GM19240 (cell line): ENCODE data around the gene LONP1.
"Not testable (repeated sequence)": the region's sequence is repeated elsewhere in the genome, so short reads cannot be mapped to it uniquely, and the experiment has no call there.

Source experiments
- DNase-seq: peaks from one replicate; pipeline ENCODE4 v3.0.0; 2011; ENCODE audit warnings: low spot score; ENCODE audit not compliant: insufficient read length

LONP1 gene

DNA sequence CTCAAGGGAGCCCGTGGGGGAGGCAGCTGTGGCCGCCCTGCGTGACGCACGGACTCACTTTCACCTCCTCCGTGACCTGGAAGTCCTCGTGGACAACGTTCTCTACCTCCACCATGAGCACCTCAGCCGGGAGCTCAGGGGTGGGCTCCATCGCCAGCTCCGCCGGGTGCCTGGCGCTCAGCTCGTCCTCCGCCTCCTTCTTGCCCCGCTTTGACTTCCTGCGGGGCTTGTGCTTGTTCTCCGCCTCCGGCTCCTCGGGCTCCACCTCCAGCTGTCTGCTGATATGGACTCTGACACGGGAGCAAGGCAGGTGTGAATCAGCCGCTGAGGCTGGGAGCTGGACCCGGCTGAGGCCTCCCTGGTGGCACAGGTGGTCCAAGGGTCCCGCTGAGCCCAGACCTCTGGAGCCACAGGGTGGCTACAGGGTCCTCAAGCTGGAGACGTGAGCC lies 8.2 kb downstream of the LONP1 start:
- DNase-seq = no peak

- no peak for DNase-seq
Measured at GRCh38 chr19:5711025-5711424, 8.9 kb downstream of the LONP1 start.

DNA sequence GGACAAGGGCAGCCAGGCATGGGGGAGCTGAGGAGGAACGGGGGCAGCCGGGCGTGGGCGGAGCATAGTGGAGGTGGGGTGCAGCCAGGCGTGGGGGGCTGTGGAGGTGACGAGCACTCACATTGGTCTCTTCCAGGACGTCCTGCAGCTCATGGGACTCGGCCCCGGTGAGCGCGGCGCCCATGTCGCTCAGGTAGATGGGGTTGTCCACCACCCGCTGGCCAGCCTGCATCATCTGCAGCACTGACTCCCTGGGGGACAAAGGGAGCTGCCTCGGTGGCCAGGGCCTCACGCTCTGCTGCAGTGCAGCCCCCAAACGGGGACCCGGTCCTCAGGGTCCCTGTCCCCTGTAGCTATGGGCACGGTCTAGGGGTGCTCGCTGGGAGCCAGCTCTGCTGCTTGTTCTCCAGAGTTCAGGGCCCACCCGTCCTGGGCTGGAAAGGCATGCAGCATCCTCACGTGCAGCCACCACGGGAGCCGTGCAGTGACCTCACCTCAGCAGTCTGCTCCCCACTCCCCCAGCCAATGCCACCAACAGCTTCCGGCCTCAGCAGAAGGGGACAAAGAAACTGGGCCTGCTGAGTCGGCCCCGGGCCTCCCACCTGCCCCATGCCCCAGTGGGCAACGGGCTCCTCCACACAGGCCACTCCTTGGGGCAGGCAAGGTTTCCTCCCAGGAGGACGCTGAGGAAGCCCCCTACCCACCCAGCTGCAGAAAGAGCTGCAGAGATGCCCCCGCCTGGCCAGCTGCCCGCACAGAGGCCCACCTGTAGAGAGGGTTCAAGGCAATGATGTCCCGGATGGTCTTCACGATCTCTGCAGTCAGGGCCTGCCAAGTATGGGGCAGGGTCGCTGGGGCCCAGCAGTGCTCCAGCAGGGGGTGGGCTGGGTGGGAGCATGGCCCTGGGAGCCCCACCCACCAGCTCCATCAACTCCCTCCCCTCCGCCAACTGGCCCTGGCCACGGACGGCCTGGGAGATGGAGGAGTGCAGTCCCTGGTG lies 12.1 kb downstream of the LONP1 start:
- no peak for DNase-seq

GRCh38 chr19:5706876-5707573 lies 12.9 kb downstream of the LONP1 start:
- DNase-seq = no peak

- no peak for DNase-seq
Measured at GRCh38 chr19:5705552-5705951, 14.4 kb downstream of the LONP1 start.

GRCh38 chr19:5703819-5704818 lies 15.8 kb downstream of the LONP1 start:
- no peak for DNase-seq

DNA sequence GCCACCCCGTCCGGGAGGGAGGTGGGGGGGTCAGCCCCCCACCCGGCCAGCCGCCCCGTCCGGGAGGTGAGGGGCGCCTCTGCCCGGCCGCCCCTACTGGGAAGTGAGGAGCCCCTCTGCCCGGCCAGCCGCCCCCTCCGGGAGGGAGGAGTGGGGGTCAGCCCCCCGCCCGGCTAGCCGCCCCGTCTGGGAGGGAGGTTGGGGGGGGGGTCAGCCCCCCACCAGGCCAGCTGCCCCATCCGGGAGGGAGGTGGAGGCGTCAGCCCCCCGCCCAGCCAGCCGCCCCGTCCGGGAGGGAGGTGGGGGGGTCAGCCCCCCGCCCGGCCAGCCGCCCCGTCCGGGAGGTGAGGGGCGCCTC lies 17.9 kb downstream of the LONP1 start:
- DNase-seq = not testable (repeated sequence)

- no peak for DNase-seq
Measured at GRCh38 chr19:5700455-5701092, 19.4 kb downstream of the LONP1 start.

GRCh38 chr19:5698635-5699422 lies 21.1 kb downstream of the LONP1 start:
- DNase-seq = no peak

GRCh38 chr19:5697890-5698634 lies 21.9 kb downstream of the LONP1 start:
- DNase-seq = no peak

GRCh38 chr19:5697022-5697889 lies 22.7 kb downstream of the LONP1 start:
- no peak for DNase-seq

GRCh38 chr19:5696196-5697021 lies 23.5 kb downstream of the LONP1 start:
- no peak for DNase-seq

DNA sequence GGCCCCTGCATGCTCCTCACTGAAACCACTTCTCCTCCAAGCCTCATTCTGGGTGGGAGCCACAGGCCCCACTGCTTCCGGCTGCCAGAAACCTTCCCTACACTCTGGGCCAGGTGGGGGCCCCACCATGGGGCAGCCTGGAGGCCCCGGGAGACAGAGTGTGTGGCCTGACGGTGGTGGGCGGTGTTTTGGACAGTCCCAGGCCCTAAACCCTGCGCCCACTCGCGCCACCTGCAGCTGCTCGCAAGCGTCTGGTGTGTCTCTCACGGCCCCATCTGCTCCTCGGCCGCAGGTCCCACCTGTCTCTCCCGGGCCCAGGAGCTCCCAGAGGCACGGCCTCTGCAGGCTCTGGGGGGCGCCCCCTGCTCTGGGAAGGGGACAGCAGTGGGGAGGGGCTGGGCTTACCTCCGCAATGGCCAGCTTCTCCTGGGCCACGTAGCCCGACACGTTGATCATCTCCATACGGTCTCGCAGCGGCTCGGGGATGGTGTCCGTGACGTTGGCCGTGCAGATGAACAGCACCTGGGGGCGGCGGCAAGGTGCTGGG lies 24.2 kb downstream of the LONP1 start:
- DNase-seq = no peak

- DNase-seq = no peak
Measured at GRCh38 chr19:5694956-5695648, 24.8 kb downstream of the LONP1 start.

- no peak for DNase-seq
Measured at GRCh38 chr19:5694167-5694955, 25.6 kb downstream of the LONP1 start.
